ENCODE measurements around the gene UTS2B.

Gene UTS2B

DNA sequence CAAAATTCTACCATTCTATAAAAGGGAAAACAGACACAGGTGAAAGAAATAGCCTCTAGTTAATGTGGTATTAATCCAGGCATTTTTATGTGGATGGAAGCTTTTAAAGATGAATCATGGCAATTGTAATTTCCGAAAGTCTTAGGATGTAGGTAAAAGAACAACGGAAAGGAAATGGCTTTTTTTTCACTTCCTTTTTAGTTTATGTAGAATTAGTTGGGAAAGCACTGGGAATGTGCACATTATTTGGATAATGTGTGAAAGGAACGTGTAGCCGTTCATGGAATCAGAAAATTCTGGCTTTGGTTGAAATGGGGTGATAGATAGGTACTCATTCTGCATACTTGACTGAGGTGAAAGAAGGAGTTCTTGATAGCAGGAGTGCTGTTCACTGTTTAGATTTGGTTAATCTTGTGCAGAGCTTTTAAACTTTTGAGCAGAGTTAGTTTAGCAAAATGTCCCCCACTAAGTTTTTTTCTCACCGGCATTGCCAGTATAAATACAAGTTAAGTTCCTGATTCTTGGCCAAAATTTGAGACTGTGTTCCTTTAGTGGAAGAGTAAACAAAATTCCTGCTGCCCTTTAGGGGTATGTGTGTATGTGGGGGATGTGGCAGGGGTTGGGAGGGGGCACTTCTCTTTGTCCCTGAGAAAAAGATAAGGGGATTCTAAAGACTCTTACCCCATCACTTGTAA lies 20.2 kb upstream of the UTS2B start:
- no peak for DNase-seq

DNA sequence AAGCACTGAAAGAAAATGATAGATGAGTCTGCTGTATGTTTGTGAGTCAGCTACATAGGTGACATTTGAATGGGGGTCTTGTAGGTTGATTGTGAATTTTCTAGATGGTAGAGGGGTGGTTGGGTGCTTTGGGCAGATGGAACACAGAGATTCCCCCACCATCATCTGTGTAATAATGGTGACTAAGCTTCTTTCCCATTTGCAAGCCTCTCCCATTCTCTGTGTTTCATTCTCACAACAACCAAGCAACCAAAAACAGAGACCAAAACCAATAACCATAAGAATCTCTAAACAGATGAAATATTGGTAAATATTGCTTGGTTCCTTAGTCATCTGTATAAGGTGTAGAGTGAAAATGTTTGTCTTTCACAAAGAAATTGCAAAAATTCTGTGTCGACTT lies 17.8 kb upstream of the UTS2B start:
- no peak for DNase-seq

DNA sequence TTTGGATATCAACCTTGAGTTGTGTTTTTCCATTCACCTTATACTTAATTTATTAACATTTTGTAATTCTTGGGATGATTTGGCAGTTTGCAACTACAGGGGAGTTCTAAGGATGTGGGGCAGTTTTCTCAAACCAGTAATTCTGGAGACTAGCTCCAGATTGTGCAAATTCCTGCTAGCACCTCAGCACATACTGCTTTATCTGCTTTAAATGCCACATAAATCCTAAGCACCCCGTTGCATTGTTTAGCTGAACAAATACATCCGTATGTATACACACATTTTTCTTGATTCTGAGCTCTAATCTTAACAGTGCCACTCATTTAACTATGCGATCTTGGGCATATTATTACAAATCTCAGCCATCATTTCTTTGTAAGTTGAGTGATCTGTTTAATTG lies 16.9 kb upstream of the UTS2B start:
- no peak for DNase-seq

DNA sequence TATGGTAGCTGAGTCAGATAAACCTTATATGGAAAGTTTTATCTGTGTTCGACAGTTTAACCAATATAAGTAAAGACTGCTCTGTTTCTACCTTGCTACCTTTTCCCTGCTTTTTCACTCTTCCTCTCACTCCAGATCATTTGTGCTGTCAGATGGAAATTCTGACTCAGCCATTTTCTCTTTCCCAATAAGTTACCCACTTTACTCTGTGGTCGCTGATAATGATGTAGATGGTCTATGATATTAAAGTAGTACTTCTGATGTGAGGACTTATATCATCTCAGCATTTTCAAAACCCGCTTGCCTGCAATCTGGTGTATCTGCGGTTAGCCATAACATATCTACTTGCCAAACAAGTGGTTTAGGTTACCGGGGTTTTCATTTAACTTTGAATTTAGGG lies 15.0 kb upstream of the UTS2B start:
- DNase-seq = no peak

- no peak for DNase-seq
Observed at GRCh38 chr3:191343913-191344312, 13.6 kb upstream of the UTS2B start.

DNA sequence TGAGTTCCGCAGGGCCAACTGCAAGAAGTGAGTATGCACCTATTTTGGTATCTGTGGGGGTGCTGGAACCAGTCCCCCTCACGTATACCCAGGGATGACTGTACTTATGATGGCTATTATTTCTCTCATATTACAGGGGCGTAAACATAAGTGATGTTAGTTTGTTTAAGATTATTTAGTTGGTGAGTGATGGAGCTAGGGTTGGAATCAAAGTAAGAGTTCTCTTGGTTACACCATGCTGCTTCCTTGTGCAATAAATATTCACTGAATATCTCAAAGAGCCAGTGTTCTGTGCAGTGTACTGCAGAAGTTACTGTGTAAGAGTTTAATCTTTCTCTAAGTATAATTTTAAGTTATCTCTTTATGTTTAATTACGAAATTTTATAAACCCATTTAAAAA lies 12.8 kb upstream of the UTS2B start:
- DNase-seq = no peak

DNA sequence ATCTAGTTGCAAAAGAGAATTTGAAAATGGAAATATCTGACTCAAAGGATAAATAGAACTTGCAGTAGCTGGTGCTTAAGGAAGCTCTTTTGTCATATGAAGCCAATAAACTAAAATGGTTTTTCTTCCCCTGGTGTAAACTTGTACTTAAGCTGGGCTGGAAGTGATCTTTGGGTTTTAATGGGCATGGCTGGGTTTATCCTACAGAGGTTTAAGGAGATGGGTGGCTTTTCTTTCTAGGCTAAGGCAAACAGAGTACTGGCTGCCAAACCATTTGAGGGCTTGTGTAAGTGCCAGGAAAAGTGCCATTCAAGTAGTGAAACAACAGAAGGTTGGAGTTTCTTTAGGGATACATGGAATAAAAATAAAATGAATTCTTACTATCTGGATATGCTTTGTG lies 12.1 kb upstream of the UTS2B start:
- no peak for DNase-seq

DNA sequence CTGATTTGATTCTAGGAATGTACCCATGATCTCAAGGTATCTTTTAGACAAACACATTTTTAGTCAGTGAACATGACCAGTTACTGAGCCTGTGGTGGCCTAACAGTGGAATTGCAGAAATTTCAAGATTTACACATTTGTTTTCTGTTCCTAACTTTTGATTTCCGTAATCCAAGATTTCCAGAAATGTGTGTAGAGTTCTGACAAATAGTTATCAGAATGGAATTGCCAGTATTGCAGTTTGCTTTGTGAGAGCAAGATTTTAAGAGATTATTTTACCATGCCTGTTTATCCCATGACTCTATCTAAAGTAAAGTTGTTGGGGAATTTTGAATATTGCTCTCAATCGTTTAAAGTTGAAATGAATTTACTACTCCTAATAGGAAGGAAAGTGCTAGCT lies 11.7 kb upstream of the UTS2B start:
- no peak for DNase-seq

DNA sequence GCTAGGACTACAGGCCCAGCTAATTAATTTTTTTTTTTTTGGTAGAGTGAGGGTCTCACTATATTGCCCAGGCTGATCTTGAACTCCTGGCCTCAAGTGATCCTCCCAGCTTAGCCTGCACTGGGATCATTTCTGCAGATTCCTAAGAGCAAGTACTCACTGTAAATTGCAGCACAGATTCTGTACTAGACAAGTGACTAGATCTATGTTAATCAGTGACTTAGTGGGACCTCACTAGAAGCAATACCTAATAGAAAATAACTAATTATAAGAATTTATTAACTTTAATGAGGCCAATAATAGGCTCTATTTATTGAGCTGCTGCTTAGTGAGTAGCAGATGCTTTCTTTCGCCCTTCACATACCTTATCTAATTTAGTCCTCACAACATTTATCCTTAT lies 10.6 kb upstream of the UTS2B start:
- DNase-seq = no peak

DNA sequence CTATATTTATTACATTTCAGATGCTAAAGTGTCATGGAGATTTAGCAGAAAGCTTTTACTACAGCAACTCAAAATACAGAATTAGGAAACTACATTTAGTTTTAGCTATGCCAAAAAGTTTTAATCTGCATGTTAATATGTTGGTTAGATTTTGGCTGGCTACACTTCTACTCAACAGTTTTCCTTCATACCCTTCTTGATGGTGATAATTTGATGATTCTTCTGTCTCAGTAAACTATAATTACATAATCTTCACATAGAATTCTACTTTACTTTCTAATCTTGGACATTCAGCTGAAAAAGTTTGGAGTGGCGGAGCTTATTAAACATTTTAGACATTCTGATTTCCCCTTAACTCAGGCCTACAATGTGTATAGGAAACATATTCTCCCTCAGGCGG lies 10.0 kb upstream of the UTS2B start:
- no peak for DNase-seq

GRCh38 chr3:191339316-191339917 lies 9.1 kb upstream of the UTS2B start:
- no peak for DNase-seq

- DNase-seq = no peak
Observed at GRCh38 chr3:191338177-191338488, 7.8 kb upstream of the UTS2B start.

GRCh38 chr3:191336833-191337232 lies 6.5 kb upstream of the UTS2B start:
- no peak for DNase-seq

DNA sequence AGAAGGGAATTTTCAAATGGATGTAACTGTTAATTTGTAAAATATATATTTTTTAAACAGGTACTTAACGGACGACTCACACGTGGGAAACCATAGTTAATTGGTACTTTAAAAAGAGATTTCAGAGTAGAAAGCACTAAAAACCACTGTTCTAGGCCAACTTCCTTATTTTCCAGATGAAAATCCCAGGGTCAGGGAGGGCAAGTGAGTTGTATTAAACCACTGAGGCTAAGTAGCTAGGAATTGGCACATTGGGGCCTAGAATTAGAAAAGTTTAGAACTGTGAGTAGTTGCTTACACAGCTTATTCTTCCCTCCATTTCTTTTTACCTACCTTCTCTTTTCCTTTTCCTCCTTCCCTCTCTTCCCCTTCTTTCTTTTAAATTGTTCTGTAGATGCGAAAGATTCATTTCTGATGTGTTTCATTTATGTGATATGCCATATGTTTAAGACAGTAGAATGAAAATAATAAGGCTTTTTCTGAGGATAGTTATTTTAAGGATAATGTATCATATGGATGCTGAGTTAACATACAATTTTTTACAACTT lies 4.1 kb upstream of the UTS2B start:
- DNase-seq = no peak

DNA sequence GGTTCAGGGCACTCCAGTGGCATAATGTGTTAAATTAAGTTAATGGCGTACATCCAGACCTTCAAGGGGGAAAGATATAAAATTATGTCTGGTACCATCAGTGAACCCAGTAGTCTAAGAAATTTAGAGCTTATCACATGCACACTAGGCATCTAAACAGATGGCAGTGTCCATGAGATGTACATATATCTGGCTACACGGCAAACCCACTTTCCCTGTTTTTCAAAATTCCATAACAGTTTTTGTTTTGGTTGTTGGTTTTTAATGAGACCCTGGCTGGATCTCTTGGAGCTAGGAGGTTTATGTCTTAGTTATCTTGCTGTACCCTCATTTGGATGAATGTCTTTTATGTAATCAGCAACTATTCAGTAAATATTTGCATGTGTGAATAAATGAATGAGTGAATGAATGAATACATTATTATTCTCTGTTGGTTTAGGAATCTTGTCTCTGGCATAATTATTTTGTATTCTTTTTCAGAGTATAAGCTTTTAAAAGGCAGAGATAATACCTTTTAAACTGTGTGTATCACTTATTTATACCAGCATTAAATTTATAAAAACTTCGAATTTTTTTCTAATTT lies 3.1 kb upstream of the UTS2B start:
- no peak for DNase-seq

DNA sequence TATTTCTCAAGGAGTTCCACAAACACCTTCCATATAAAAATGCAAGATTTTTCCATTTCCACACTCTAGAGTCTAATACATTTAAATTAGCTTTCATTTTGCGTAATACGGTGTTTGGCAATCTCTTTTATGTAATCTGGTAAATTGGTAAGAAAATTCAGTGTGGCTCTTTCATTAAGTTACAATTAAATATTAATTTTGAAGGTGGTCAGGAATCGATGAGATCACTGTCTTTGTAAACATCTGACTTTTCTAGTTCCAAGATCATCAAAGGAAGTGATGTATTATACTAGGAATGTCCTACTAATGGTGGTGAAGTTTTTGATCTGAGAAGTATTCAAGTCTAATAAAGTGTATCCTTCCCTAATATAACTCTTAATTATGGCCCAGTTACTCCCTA lies 1.1 kb upstream of the UTS2B start:
- DNase-seq = no peak

DNA sequence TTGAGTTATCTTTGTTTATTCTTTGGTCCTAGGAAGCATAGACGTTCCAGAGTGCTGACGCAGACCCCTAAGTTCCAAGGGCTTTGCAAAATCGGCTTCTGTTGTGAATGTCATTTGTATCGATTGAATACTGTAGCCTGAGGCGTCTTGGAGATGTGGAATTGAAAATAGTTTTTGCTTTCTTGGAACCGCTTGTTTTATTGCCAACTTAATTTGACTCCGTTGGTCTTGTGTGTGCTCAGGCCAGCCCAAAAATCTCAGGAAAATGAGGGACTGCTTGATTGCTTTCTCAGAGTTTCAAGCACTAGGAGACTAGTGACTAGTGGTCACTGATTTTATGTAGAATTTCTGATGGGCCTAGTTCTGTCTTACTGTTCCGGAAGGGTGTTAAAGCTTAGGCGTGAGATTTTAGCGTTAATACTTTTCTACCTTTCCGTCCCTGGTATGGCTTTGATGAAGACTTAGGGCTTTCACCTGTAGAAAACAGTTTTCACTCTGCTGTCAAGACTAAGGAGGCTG lies 263 bp upstream of the UTS2B start:
- no peak for DNase-seq

- DNase-seq = no peak
Observed at GRCh38 chr3:191328962-191329653, 1.2 kb downstream of the UTS2B start, which contains the start of gene CCDC50. CCDC50 (plus strand) TSS chr3:191329394; CDS start chr3:191329675, 281 bp downstream.

DNA sequence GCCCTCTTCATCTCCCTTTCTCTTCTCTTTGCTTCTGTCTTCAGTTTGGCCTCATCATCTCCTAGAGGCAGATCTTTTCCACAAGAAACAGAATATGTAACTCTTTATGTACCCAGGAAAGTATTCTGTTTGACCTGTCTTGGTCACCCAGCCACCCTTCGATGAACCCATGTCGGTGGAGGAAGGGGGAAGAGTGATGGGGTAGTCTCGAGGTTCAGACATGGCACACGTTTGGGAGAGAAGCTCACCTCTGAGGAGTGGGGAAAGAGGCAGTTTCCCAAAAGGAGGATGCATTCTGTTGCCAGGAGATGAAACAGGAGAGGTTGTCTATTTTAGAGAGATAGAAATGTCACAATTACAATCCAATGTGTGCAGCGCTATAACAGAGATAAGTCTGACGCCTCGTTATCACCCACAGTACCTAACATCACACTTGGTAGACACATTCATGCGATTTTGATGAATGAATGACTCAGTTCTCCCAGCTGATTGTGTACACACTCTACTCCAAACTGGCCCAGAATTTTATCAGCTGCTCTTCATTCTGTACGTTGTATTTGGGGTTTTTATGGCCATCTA lies 1.9 kb downstream of the UTS2B start:
- no peak for DNase-seq

- no peak for DNase-seq
Observed at GRCh38 chr3:191327526-191327925, 2.8 kb downstream of the UTS2B start.

DNA sequence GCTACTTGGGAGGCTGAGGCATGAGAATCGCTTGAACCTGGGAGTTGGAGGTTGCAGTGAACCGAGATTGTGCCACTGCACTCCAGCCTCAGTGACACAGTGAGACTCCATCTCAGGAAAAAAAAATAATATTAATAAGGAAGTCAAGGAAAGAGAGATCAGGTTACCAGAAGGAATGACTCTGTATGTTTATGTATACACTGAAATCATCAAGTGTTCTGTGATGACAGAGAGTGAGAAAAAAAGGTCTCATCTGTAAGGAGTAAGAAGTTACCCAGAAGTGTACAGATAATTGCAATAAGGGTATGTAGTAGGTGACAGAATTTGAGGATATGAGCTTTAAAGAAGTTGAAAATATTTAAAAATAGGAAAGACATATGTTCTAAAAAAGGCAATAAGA lies 5.4 kb downstream of the UTS2B start:
- no peak for DNase-seq

GRCh38 chr3:191321019-191321767 lies 9.1 kb downstream of the UTS2B start:
- DNase-seq = no peak

DNA sequence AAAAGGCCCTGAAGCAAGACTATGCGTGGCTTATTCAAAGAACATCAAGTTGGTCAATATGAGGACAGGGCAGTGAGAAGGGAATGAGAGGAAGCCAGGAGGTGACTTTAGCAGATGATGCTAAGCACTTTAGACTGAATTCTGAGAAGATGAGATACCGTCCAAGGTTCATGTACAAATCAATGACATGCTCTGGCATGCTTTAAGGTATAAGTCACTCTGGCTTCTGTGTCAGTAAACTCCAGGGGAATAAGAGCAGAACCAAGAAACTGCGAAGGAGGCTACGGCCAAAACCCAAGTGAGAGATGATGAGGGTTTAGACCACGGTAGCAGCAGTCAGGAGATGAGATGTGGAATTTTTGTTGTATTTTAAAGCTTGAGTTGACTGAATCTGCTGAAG lies 10.0 kb downstream of the UTS2B start:
- DNase-seq = no peak

Data from SIG-M5 (cell line).